ENCODE results near the gene COX6A1. TPM values are rescaled to one million over a fixed set of nuclear protein-coding genes. Genes with fewer than 3 reads are reported as not detected.
"Not testable (repeated sequence)": the region's sequence is repeated elsewhere in the genome, so short reads cannot be mapped to it uniquely, and the experiment has no call there.

COX6A1 gene
- total RNA-seq, 1 donor from 2014 or later = 328 TPM

DNA sequence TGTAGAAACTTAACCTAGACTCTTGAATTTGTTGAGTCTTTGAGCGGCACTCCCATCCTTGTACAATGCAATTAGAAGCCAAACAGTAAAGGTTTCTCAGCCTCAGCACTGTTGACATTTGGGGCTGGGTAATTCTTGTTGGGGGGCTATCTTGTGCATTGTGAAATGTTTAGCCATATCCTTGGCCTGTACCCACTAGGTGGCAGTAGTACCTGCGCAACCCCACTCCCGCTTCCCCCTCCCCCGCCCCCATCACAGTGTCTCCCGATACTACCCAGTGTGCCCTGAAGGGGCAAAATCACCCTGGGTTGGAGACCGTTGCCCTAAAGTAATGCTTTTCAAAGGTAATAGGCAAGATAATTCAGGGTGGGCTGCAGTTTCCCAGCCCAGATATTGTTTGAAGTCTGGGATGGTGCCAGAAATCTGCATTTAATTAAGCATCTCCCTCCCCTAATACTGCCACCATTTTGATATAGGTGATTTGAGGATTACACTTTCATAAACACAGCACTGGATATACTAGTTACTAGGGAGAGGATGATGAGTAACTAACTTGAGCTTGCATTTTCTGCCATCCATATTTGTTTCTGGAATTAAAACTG lies 1.8 kb downstream of the COX6A1 start:
- intact Hi-C loops (cut with micrococcal nuclease) = loop anchor here (1.0 to 5.0 kb wide), 4 partner anchors 30 to 243 kb away; partner anchors contain the start of genes PLA2G1B, RNF10 and SRSF9
- DNase-seq (ENCODE audit: low spot score) = peak; percentile 56
- Mint-ChIP-seq H3K27me3 (ENCODE audit: low read depth) (no peaks in the 10 kb centered on the region), H3K9me3 (no peaks in the 10 kb centered on the region), H3K4me3 (ENCODE audit: low read depth) (peak overlapping the region; percentile 49), H3K36me3 (ENCODE audit: low read depth) (peaks cover 47% of the 10 kb centered on the region), H3K27ac (no peak overlapping the region), H3K4me1 (ENCODE audit: low read depth) (peaks cover 17% of the 10 kb centered on the region)

DNA sequence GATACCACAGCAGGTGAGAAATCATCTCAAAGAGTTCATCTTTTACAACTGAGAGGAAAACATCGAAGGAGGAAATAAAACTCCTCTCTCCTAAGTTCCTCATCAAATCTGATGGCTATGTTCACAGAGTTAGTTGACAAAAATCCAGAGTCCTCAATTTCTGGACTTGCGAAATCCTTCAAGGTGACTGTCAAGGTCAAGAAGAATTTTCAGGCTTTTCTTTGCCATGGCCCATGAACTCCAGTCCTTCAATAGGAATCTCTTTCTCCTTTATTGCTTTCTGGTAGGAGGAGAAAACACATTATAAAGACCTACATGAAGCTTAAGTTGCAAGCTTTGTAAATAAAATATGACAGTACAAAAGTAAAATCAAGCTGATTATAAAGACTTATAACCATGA lies 6.8 kb downstream of the COX6A1 start:
- peak overlapping the region; percentile 98 for H3K4me3 Mint-ChIP-seq (ENCODE audit: low read depth)
- no peak for DNase-seq (ENCODE audit: low spot score)
- H3K36me3 Mint-ChIP-seq (ENCODE audit: low read depth) = peaks cover 67% of the 10 kb centered on the region
- H3K4me1 Mint-ChIP-seq (ENCODE audit: low read depth) = peaks cover 23% of the 10 kb centered on the region
- intact Hi-C loops (cut with micrococcal nuclease) = loop anchor here (5.0 kb wide), 1 partner anchor 53 kb away; the partner anchor contains the start of gene DYNLL1
- no peaks in the 10 kb centered on the region for H3K9me3 Mint-ChIP-seq
- peak overlapping the region; percentile 22 for H3K27ac Mint-ChIP-seq
- peaks cover 1% of the 10 kb centered on the region for H3K27me3 Mint-ChIP-seq (ENCODE audit: low read depth)

DNA sequence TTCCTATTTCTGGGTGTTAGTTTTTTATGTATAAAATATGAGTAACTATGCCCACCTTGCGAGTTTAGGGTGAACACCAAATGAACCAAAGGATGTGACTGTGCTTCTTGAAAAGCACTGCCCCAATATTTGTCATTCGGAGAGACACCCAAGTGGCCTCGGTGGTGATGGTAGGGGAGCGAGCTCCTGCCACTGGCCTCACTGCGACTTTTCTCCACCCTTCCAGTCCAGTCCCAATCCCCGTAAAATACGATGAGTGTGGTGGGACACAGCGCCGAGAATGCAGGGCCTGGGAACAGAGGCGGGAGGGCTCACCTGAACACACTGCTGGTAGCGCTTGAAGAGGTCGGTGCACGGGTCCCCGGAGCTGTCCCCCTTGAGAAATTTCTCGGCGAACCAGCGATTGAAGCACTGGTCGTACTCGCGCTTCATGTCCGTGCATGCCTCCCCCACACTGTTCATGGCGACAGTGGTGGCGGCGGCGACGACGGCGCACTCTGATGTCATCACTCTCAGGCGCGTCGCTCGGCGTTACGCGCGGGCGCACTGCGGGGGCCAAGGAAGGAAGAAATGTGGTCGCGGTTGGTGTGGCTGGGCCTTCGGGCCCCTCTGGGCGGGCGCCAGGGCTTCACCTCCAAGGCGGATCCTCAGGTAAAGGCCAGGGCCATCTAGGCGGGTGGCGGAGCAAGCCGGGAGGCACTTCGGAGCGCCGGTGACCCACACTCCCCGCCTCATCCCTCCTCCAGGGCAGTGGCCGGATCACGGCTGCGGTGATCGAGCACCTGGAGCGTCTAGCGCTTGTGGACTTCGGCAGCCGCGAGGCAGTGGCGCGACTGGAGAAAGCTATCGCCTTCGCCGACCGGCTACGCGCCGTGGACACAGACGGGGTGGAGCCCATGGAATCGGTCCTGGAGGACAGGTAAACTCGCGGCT lies 8.3 kb downstream of the COX6A1 start, which contains the start of the genes GATC and TRIAP1:
TSS of gene GATC (plus strand) at position 534 of the 933 bp plus-strand sequence. CDS start at position 571, 37 bp downstream.
TSS of gene TRIAP1 (minus strand) at position 474 of the 933 bp plus-strand sequence. CDS start at position 462, 12 bp downstream.
- Mint-ChIP-seq H3K36me3 (ENCODE audit: low read depth) (peaks cover 61% of the 10 kb centered on the region), H3K4me3 (ENCODE audit: low read depth) (peak within 1 kb of the TSS; percentile 98), H3K27ac (peak within 1 kb of the TSS; percentile 98), H3K4me1 (ENCODE audit: low read depth) (peaks cover 17% of the 10 kb centered on the region), H3K27me3 (ENCODE audit: low read depth) (peaks cover 1% of the 10 kb centered on the region), H3K9me3 (no peaks in the 10 kb centered on the region)
- intact Hi-C loops (cut with micrococcal nuclease) = loop anchor here (1.0 to 5.0 kb wide), 4 partner anchors 8 to 83 kb away; partner anchors contain the start of genes COQ5, COX6A1, DYNLL1 and SRSF9
- peak; percentile 87 for DNase-seq (ENCODE audit: low spot score)

DNA sequence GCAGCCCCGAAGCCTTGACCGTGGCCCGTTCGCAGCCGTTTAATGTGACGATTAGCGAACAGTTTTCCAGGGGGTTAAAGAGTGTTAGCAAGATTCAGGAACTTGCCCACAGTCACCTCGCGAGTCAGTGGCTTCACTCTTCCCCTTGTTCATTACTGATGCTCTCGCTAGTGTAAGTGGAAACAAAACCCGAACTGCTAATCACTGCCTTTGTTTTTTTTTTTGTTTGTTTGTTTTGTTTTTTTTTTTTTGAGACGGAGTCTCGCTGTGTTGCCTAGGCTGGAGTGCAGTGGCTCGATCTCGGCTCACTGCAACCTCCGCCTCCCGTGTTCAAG lies 8.9 kb downstream of the COX6A1 start:
- H3K36me3 Mint-ChIP-seq (ENCODE audit: low read depth) = peaks cover 55% of the 10 kb centered on the region
- DNase-seq (ENCODE audit: low spot score); H3K9me3 Mint-ChIP-seq; H3K27me3 Mint-ChIP-seq (ENCODE audit: low read depth): not testable (repeated sequence)
- peak overlapping the region; percentile 98 for H3K27ac Mint-ChIP-seq
- intact Hi-C loops (cut with micrococcal nuclease) = loop anchor here (1.0 to 5.0 kb wide), 4 partner anchors 9 to 82 kb away; partner anchors contain the start of genes COQ5, COX6A1, DYNLL1 and SRSF9
- H3K4me3 Mint-ChIP-seq (ENCODE audit: low read depth) = peak overlapping the region; percentile 98
- peaks cover 17% of the 10 kb centered on the region for H3K4me1 Mint-ChIP-seq (ENCODE audit: low read depth)

DNA sequence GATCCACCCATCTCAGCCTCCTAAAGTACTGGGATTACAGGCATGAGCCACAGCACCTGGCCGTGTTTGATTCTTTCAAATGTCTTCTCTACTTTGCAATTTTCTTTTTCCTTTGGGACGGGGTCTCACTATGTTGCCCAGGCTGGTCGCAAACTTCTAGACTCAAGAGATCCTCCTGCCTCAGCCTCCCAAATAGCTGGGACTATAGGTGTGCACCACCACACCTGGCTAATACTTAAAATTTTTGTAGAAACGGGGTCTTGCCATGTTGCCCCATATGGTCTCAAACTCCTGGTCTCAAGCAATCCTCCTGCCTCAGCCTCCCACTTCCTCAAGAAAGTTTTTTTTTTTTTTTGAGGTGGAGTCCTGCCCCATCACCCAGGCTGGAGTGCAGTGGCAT lies 10.1 kb downstream of the COX6A1 start:
- peaks cover 1% of the 10 kb centered on the region for H3K27me3 Mint-ChIP-seq (ENCODE audit: low read depth)
- H3K36me3 Mint-ChIP-seq (ENCODE audit: low read depth) = peaks cover 56% of the 10 kb centered on the region
- DNase-seq (ENCODE audit: low spot score) = no peak
- H3K27ac Mint-ChIP-seq = peak overlapping the region; percentile 98
- intact Hi-C loops (cut with micrococcal nuclease) = loop anchor here (5.0 kb wide), 1 partner anchor 49 kb away; the partner anchor contains the start of gene DYNLL1
- H3K4me3 Mint-ChIP-seq (ENCODE audit: low read depth) = peak overlapping the region; percentile 98
- peaks cover 17% of the 10 kb centered on the region for H3K4me1 Mint-ChIP-seq (ENCODE audit: low read depth)
- H3K9me3 Mint-ChIP-seq = no peaks in the 10 kb centered on the region

DNA sequence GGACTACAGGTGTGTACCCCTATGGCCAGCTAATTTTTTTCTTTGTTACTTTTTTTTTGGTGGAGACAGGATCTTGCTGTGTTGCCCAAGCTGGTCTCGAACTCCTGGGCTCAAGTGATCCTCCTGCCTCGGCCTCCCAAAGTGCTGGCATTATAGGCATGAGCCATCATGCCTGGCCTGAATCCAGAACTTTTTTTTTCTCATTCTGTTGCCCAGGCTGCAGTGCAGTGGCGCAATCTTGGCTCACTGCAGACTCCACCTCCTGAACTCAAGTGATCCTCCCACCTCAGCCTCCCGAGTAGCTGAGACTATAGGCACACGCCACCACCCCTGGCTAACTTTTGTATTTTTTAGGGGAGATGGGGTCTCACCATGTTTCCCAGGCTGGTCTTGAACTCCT lies 14.6 kb downstream of the COX6A1 start:
- DNase-seq (ENCODE audit: low spot score); H3K4me1 Mint-ChIP-seq (ENCODE audit: low read depth); H3K27me3 Mint-ChIP-seq (ENCODE audit: low read depth); H3K27ac Mint-ChIP-seq; H3K9me3 Mint-ChIP-seq; intact Hi-C loops (cut with micrococcal nuclease); H3K4me3 Mint-ChIP-seq (ENCODE audit: low read depth): not testable (repeated sequence)
- H3K36me3 Mint-ChIP-seq (ENCODE audit: low read depth) = peaks cover 60% of the 10 kb centered on the region

DNA sequence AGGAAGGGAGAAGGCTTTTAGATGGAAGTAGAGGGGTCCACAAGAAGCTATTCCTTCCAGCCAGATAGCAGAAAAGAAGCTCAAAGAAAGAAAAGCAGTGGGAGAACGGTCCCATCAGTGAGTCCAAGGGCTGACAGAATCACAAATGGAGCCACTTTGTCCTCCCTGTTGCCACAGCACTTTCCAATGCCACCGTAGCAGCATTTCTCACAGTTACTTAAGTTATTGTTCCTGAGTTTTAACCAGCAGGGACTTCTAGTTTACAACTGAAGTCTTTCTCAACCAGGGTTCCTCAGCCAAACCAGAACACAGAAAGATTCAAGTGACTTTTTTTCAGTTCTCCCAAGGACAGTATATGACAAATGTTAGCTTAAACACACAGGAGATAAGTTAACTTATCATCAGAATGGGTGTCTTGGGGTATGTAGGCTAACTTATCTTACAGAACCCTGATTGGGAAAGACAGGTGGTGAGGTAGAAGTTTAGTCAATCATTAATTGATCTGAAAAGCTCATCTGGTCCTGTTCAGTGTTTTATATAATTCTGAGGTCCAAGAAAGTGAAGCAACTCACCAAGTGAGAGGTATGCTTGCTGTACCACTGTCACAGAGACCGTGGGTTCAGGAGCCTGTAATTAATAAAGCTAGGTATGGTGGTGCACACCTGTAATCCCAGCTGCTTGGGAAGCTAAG lies 15.3 kb downstream of the COX6A1 start:
- no peaks in the 10 kb centered on the region for H3K9me3 Mint-ChIP-seq
- H3K27me3 Mint-ChIP-seq (ENCODE audit: low read depth) = no peaks in the 10 kb centered on the region
- DNase-seq (ENCODE audit: low spot score) = no peak
- peaks cover 2% of the 10 kb centered on the region for H3K4me1 Mint-ChIP-seq (ENCODE audit: low read depth)
- peaks cover 56% of the 10 kb centered on the region for H3K36me3 Mint-ChIP-seq (ENCODE audit: low read depth)
- no peak overlapping the region for H3K4me3 Mint-ChIP-seq (ENCODE audit: low read depth)
- no peak overlapping the region for H3K27ac Mint-ChIP-seq
- intact Hi-C loops (cut with micrococcal nuclease) = no loop called here

DNA sequence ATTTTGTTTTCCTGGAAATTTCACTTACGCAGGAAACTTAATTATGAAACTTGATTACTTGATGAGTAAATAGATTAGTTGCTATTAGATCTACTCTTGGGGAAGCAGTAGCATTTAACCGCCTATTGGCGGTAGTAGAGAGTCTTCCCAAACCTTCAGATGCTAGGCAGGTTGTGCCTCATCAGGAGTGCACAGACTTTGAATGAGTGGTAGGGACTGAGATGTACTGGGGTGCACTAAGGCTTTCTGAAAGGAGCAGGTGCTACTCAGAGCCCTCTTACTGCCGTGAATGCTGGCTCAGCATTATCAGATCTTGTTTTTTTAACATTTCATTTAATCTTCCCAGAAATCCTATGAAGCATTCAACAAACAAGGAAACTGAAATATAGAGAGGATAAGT lies 16.1 kb downstream of the COX6A1 start:
- Mint-ChIP-seq H3K4me3 (ENCODE audit: low read depth) (no peak overlapping the region), H3K27me3 (ENCODE audit: low read depth) (no peaks in the 10 kb centered on the region), H3K36me3 (ENCODE audit: low read depth) (peaks cover 59% of the 10 kb centered on the region), H3K27ac (no peak overlapping the region), H3K4me1 (ENCODE audit: low read depth) (peaks cover 2% of the 10 kb centered on the region), H3K9me3 (no peaks in the 10 kb centered on the region)
- intact Hi-C loops (cut with micrococcal nuclease) = no loop called here
- DNase-seq (ENCODE audit: low spot score) = no peak

DNA sequence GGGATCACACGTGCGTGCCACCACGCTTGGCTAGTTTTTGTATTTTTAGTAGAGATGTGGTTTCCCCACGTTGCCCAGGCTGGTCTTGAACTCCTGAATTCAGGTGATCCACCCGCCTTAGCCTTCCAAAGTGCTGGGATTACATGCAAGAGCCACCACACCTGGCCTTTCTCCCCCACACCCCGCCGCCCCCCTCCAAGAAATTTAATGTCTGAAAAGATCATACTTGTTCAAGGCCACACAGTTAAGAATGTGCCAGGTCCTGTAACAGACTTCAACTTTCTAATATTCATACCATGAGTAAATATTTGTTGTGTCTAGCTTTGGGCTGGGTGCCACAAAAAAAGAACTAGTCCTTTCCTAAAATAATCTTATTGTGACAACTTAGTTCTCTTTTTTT lies 17.4 kb downstream of the COX6A1 start:
- Mint-ChIP-seq H3K4me3 (ENCODE audit: low read depth) (no peak overlapping the region), H3K27ac (no peak overlapping the region), H3K4me1 (ENCODE audit: low read depth) (peaks cover 4% of the 10 kb centered on the region), H3K36me3 (ENCODE audit: low read depth) (peaks cover 60% of the 10 kb centered on the region), H3K9me3 (no peaks in the 10 kb centered on the region), H3K27me3 (ENCODE audit: low read depth) (no peaks in the 10 kb centered on the region)
- DNase-seq (ENCODE audit: low spot score) = no peak
- intact Hi-C loops (cut with micrococcal nuclease) = no loop called here

DNA sequence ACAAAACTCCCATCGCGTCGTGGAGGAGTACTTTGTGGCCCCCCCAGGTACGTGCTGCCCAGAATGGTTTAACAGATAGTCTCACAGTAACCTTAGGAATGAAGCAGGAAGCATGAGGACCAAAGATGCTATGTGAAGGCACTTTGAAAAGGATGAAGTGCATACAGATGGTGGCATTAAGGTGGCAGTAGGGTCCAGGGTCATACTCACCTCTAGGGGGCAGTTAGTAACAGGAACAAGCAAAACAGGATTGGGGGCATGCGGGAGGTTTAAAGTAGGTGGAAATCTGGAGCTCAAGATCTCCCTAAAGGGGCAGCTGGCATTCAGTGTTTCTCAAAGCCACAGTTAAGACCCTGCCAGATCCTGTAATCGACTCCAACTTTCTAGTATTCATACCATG lies 19.2 kb downstream of the COX6A1 start:
- no peak overlapping the region for H3K27ac Mint-ChIP-seq
- peaks cover 64% of the 10 kb centered on the region for H3K36me3 Mint-ChIP-seq (ENCODE audit: low read depth)
- no peaks in the 10 kb centered on the region for H3K9me3 Mint-ChIP-seq
- no peaks in the 10 kb centered on the region for H3K27me3 Mint-ChIP-seq (ENCODE audit: low read depth)
- intact Hi-C loops (cut with micrococcal nuclease) = no loop called here
- peaks cover 4% of the 10 kb centered on the region for H3K4me1 Mint-ChIP-seq (ENCODE audit: low read depth)
- DNase-seq (ENCODE audit: low spot score) = no peak
- no peak overlapping the region for H3K4me3 Mint-ChIP-seq (ENCODE audit: low read depth)

DNA sequence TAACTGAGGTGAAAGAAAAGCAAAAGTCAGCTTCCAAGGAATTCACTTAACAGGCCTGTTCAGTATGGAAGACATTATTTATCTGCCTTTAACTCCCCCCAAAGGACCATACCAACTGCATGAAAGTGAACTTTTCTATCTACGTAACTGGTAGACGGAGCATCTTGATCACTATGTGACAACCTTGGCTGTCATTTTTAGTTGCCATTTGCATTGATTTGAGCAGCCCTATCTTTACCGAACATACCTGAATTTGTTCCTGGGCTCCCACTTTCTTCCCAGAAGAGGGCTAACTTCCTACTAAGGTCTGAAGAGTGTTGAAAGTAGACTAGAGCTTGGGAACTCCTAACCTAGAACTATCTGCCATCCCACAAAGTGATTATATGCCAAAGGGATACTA lies 22.2 kb downstream of the COX6A1 start:
- H3K4me1 Mint-ChIP-seq (ENCODE audit: low read depth) = peaks cover 2% of the 10 kb centered on the region
- H3K36me3 Mint-ChIP-seq (ENCODE audit: low read depth) = peaks cover 79% of the 10 kb centered on the region
- no peak overlapping the region for H3K27ac Mint-ChIP-seq
- H3K4me3 Mint-ChIP-seq (ENCODE audit: low read depth) = no peak overlapping the region
- intact Hi-C loops (cut with micrococcal nuclease) = no loop called here
- no peaks in the 10 kb centered on the region for H3K27me3 Mint-ChIP-seq (ENCODE audit: low read depth)
- DNase-seq (ENCODE audit: low spot score) = no peak
- H3K9me3 Mint-ChIP-seq = no peaks in the 10 kb centered on the region

DNA sequence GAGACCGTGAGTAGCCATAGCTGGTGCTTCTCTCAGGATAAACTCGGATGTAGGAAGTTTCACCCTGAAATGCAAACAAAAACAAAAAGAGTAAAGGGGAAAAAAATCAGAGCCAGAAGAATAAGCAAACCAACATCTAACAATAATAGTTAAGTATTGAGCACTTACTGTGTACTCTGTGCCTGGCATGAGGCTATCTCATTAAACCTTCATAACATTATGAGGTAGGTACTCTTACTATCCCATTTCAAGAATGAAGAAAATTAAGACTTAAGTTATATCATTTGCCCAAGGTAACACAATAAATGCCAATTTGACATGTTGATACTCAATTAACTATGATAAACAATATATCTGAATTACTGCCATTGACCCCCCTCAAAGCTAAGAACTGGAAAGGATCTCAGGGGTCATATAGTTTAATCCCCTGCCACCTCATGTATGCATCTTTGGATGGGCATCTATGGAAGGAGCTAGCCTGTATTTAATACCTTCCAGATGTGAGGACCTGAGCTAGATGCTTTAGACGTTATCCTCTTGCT lies 24.3 kb downstream of the COX6A1 start:
- peaks cover 78% of the 10 kb centered on the region for H3K36me3 Mint-ChIP-seq (ENCODE audit: low read depth)
- no peak overlapping the region for H3K27ac Mint-ChIP-seq
- no peaks in the 10 kb centered on the region for H3K27me3 Mint-ChIP-seq (ENCODE audit: low read depth)
- H3K4me3 Mint-ChIP-seq (ENCODE audit: low read depth) = no peak overlapping the region
- peaks cover 16% of the 10 kb centered on the region for H3K4me1 Mint-ChIP-seq (ENCODE audit: low read depth)
- DNase-seq (ENCODE audit: low spot score) = no peak
- no peaks in the 10 kb centered on the region for H3K9me3 Mint-ChIP-seq
- intact Hi-C loops (cut with micrococcal nuclease) = no loop called here
